GM10248 (cell line): Measurements from ENCODE around the gene CACNB4.

Source experiments
- CTCF ChIA-PET: fragments of 300-600 bp; sonication (Branson Sonifier 250); formaldehyde crosslinking; extraction: SDS; loops from one replicate; lab custom pipeline; 2021; ENCODE audit warnings: antibody characterized with exemption; lab: Yijun Ruan, JAX
- POLR2A ChIA-PET: fragments of 350-650 bp; sonication (Branson Sonifier 250); formaldehyde crosslinking; extraction: SDS; loops from one replicate; lab custom pipeline; 2020; ENCODE audit warnings: antibody characterized with exemption; lab: Yijun Ruan, JAX
- DNase-seq: peaks from one replicate; pipeline ENCODE4 v3.0.0; 2012; ENCODE audit errors: extremely low spot score
- TF ChIP-seq, protein P1 (sequence below): IDR thresholded peaks from 2 replicates; pipeline ENCODE4 v1.5.1; 2012; ENCODE audit warnings: mild to moderate bottlenecking, low read depth; ENCODE audit errors: extremely low read depth, missing control alignments, control extremely low read depth

CACNB4 gene

DNA sequence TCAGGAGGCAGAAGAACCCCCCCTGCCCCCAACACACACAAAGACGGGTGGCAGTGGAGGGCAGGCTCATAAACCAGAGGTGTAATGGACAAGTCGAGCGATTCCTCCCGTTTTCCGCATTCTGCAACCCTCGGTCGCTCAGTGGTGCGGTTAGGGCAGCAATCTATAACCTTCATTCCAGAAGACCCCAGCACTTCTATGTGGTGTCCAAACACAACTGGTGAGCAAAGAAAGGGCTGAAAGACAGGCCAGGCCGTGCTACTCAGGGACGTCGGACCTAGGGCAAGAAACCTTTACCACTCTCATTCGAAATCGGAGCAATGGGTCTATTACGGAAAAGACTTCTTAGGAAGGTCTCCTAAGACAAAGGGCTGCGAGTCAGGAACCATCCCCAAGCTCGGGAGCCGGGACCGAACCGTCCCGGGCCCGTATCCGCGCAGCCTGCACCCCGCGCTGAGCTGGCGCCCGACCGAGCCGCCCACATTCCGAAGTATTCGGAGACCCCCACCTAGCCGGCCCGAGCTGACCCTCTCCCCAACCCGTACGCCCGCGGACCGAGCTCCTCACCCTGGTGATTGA, 271.2 kb downstream of the CACNB4 start:
- DNase-seq: peak; percentile 15
- CTCF ChIA-PET: interaction anchor here (0.8 to 2.6 kb wide), 10 partner anchors 13 to 198 kb away, joined by 3 to 8 read pairs (median 4); no protein-coding TSS in a partner anchor
- TF ChIP-seq, protein P1, sequence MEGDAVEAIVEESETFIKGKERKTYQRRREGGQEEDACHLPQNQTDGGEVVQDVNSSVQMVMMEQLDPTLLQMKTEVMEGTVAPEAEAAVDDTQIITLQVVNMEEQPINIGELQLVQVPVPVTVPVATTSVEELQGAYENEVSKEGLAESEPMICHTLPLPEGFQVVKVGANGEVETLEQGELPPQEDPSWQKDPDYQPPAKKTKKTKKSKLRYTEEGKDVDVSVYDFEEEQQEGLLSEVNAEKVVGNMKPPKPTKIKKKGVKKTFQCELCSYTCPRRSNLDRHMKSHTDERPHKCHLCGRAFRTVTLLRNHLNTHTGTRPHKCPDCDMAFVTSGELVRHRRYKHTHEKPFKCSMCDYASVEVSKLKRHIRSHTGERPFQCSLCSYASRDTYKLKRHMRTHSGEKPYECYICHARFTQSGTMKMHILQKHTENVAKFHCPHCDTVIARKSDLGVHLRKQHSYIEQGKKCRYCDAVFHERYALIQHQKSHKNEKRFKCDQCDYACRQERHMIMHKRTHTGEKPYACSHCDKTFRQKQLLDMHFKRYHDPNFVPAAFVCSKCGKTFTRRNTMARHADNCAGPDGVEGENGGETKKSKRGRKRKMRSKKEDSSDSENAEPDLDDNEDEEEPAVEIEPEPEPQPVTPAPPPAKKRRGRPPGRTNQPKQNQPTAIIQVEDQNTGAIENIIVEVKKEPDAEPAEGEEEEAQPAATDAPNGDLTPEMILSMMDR: no peak
- POLR2A ChIA-PET: interaction anchor here (1.0 to 1.4 kb wide), 2 partner anchors 13 to 566 kb away, joined by 3 to 8 read pairs; partner anchors contain the start of gene RBM43

DNA sequence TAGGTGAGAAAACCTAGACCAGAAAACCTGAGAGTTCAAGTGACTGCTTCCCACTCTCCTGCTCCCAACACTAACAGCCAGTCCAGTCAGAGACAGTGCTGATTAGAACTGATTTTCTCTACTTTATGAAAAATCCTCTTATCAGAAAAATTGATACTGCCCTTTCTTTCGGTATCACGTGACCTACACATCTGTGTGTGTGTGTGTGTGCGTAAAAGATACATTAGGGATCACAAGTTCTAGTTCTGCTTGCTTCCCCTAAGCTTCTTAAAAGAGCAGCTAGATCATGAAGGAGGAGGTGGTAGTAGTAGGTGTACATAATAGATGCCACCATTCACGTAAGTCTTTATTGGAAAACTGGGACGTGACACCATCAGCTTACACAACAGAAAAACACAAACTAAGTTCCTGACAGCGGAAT, 272.1 kb downstream of the CACNB4 start:
- TF ChIP-seq, protein P1: no peak
- ChIA-PET CTCF (interaction anchor here (0.9 to 2.6 kb wide), 6 partner anchors 10 to 197 kb away, joined by 3 to 8 read pairs (median 6); no protein-coding TSS in a partner anchor), POLR2A (no interaction called here)
- no peak for DNase-seq

DNA sequence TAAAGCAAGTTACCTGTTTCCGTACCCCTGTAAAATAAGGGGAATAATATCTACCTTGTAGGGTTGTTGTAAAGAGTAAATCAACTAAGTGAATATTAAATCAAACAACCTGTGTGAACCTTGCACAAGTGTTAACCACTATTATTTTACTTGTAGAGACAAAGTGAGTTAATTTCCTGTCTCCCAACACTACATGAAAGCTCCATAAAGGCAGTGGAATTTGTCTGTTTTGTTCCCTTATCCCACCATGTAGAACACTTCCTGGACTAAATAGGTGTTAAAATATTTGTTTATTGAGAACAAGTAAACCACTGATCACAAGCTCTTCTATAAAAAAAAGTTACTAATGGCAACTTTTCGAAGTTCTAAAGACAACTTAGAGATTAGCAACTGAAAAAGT, 274.0 kb downstream of the CACNB4 start:
- ChIA-PET POLR2A (interaction anchor here (1.1 kb wide), 1 partner anchor 53 kb away, joined by 4 read pairs; no protein-coding TSS in a partner anchor), CTCF (interaction anchor here (0.8 to 2.6 kb wide), 5 partner anchors 8 to 49 kb away, joined by 4 to 8 read pairs (median 5); no protein-coding TSS in a partner anchor)
- TF ChIP-seq, protein P1: no peak
- DNase-seq: no peak

DNA sequence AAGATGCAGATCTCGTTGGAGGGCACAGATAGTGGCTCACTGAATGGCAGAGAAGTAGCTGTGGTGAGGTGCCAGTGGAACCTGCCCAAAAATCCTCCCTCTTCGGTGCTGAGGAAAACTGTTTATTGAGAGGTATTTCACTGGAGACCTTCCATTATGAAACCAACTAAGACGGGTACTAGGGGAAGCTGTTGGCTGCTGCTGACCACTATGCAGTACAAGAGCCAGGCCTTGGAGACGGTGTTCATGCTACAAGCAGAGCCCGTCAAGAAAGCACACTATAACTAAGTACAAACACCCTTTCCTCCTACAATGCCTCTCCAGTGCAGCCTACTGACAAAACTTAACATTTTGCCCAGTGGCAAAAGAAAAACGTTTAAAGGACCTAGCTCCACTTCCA, 275.2 kb downstream of the CACNB4 start:
- ChIA-PET CTCF (interaction anchor here (1.2 to 1.5 kb wide), 3 partner anchors 28 to 202 kb away, joined by 3 to 5 read pairs (median 4); no protein-coding TSS in a partner anchor), POLR2A (interaction anchor here (1.1 kb wide), 1 partner anchor 52 kb away, joined by 4 read pairs; no protein-coding TSS in a partner anchor)
- DNase-seq: no peak
- TF ChIP-seq, protein P1: no peak

DNA sequence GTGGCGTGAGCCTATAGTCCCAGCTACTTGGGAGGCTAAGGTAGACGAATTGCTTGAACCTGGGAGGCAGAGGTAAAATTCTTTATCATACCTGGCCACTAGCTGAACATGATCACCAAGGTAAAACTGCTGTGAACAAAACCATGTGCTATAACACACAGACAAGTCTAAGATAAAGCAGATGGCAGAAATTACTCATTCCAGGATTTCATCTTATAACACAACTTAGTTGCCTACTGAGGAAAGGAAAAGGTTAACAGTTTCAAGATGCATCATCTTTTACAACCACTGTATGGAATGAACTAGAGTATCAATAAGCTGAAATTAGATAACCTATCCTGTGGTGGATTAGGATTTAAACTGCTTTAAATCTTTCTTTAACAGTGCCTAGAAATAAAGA, 278.9 kb downstream of the CACNB4 start:
- CTCF ChIA-PET: interaction anchor here (0.7 to 2.0 kb wide), 7 partner anchors 10 to 206 kb away, joined by 3 to 4 read pairs (median 3); no protein-coding TSS in a partner anchor
- no peak for DNase-seq
- POLR2A ChIA-PET: no interaction called here
- TF ChIP-seq, protein P1: no peak

DNA sequence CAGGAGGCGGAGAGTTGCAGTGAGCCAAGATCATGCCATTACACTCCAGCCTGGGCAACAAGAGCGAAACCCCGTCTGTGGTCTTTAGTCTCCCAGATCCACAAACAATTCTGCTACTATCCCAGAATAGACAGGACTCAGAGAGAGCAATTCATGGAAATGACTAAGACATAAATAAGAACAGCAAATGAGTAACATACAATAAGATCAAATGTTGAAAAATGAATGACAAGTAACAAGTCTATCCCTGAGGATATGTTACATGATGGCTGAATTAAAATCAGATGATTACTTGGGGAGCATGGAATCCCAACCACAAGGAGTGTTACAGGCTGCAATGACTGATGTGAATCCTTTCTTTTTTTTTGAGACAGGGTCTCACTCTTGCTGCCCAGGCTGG, 280.9 kb downstream of the CACNB4 start:
- no peak for DNase-seq
- TF ChIP-seq, protein P1: no peak
- ChIA-PET CTCF (interaction anchor here (1.5 to 2.1 kb wide), 2 partner anchors 8 to 11 kb away, joined by 7 read pairs; no protein-coding TSS in a partner anchor), POLR2A (no interaction called here)
